Stimulated activated CD4-positive, alpha-beta T cell treated with anti-CD3 and anti-CD28 coated beads, TNF-alpha, amount 100 ng/mL, for 24 hours (primary cell): Measurements from ENCODE around the gene PBRM1.

Experiments used
- DNase-seq, 3 experiments: peaks; one replicate each; pipeline ENCODE4 v3.0.0-alpha.2; 2020; ENCODE audit warnings: low read depth in 3 of 3

PBRM1 gene

DNA sequence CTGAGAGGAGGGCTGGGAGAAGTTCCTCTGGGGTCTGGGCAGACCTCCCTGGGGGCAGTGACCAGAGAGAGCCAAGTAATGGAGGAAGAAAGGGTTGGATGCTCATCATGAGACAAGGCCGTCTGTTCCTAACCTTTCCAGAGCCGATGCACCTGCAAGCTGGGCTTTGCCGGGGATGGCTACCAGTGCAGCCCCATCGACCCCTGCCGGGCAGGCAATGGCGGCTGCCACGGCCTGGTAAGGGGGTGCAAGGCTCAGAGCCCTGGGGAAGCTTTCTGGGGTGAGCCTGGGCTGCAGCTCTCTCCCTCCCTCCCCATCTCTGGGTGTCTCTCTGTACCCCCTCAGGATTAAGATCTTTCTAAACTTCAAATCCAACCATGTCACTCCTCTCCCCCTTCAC is 174.2 kb downstream of the PBRM1 start:
- DNase-seq: no peak

DNA sequence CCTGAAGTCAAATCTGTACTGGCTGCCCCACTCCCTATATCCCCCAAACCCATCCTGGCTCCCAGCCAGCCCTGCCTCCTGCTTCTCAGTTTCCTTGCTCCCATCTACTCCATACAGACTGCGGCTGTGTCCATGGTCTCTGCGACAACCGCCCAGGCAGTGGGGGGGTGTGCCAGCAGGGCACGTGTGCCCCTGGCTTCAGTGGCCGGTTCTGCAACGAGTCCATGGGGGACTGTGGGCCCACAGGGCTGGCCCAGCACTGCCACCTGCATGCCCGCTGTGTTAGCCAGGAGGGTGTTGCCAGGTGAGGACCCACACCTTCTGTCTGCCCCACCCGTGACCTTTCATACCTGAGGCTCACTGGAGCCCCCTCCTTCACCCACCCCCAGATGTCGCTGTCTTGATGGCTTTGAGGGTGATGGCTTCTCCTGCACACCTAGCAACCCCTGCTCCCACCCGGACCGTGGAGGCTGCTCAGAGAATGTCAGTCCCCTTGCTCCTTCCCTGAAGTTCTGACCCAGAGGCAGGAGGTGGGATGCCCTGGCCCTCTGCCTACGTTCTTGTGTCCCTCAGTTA is 175.9 kb downstream of the PBRM1 start:
- no peak for DNase-seq

DNA sequence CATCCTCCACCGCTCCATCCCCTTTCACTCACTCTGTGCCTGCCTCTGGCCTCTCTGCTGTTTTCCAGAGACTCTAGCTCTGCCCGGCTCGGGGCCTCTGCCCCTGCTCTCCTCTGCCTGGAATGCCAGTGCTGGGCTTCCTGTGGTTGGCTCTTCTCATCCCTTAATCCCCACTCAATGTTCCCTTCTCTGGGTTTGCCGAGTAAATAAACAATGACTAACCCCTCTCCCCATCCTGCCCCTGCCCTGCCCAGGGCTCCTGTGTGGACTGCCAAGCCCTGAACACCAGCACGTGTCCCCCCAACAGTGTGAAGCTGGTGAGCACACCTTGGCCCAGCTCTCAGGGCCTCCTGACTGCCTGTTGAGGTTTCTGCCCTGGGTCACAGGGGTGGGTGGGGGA is 178.4 kb downstream of the PBRM1 start:
- no peak for DNase-seq

DNA sequence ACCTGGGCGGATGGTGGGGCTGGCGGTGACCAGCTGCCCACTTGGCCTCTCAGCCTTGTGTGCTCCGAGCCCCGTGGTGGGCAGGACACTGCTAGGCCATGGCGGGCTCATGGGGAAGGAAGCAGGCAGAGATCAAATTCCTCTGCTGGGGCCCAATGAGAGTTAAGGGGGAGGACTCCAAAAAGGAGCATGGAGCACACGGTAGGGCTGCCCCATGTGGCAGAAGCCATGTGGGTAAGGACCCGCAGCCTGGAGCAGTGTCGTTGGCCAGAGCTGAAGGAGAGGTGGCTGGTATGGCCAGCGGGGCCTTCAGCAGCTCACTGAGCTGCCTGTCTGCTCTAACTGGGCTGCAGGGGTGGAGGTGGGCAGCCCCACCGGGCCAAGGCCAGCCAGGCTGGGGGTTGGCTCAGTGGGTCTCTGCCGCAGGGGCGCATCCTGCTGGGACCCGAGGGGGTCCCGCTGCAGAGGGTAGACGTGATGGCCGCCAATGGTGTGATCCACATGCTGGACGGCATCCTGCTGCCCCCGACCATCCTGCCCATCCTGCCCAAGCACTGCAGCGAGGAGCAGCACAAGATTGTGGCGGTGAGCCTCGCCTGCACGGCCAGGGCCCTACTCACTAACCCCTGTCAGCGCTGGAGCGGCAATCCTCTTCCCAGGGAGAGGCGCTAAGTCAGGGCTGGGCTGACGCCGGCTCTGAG is 179.3 kb downstream of the PBRM1 start:
- DNase-seq: no peak

DNA sequence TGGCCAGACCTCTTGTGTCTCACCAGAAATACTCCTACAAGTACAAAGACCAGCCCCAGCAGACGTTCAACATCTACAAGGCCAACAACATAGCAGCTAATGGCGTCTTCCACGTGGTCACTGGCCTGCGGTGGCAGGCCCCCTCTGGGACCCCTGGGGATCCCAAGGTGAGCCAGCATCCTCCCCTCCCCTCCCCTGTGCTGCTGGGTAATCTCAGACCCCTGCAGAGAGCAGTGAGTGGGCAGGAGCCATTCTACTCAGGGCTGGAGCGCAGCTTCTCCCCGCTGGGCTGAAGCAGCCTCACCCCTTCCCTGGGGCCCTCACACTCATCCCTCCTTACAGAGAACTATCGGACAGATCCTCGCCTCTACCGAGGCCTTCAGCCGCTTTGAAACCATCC is 180.7 kb downstream of the PBRM1 start:
- no peak for DNase-seq

DNA sequence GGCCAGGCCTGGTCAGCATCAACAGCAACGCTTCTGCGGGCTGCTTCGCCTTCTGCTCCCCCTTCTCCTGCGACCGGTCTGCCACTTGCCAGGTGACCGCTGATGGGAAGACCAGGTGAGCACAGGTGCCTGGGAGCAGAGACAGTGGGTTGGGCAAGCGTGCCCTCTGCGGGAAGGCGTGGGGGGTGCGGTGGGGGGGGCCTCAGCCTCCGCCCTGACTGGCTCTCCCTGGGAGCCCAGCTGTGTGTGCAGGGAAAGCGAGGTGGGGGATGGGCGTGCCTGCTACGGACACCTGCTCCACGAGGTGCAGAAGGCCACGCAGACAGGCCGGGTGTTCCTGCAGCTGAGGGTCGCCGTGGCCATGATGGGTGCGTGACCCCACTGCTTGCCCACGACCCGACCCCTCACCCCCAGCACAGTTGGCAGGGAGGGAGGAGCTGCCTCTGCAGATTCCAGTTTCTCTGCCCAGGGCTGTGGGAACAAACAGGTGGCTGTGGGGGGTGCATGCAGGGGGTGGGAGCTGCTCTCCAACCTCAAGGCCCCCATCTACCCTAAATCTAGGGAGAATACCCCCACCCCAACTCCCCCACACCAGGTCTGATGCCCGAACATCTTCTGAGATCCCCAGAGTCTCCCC is 181.8 kb downstream of the PBRM1 start:
- no peak for DNase-seq

DNA sequence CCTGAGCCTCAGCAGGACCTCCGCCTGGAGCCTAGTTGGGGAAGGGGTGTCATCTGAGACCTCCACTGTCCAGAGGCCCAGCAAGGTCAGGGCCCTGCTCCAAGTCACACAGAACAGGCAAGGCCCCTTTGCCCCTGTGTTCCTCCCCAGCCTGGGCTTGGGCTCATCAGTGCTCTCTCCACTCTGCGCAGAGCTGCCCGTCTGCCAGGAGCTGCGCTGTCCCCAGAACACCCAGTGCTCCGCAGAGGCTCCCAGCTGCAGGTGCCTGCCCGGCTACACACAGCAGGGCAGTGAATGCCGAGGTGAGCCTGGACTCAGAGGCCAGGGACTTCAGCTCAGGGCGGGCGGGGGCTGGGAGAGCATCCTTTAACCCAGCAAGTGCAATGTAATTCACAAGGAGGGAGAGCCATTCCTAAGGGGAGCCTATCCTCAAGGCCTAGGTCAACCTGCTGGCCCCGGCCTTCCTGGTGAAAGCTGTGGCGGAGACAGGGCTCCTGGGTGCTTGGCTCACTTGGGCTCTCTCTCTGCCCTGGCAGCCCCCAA is 182.8 kb downstream of the PBRM1 start:
- DNase-seq: no peak

DNA sequence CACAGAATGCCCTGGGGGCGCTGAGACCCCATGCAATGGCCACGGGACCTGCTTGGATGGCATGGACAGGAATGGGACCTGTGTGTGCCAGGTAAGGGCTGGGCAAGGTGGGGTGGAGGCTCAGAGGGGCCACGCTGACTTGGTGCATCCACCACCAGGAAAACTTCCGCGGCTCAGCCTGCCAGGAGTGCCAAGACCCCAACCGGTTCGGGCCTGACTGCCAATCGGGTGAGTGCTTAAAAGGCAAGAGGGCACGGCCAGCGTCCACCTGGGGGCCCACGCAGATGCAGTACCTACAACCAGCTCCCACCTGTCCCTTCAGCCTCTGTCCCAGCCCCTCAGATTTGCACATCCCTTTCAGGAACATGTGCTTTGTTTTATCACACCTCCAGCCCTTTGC is 183.7 kb downstream of the PBRM1 start:
- no peak for DNase-seq

DNA sequence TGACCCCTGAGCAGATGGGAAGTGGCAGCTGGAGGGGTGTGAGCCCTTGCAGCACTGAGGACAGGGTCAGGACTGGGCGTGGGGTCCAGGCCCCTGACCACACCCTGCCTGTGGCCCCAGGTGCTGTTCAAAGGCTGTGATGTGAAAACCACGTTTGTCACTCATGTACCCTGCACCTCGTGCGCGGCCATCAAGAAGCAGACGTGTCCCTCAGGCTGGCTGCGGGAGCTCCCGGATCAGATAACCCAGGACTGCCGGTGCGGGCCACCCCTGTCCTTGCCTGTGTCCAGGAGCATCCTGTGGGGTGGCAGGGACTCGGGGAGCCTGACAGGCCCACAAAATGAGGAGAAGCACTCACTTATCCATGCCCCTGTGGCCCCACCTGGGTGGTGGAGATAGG is 184.7 kb downstream of the PBRM1 start:
- no peak for DNase-seq

DNA sequence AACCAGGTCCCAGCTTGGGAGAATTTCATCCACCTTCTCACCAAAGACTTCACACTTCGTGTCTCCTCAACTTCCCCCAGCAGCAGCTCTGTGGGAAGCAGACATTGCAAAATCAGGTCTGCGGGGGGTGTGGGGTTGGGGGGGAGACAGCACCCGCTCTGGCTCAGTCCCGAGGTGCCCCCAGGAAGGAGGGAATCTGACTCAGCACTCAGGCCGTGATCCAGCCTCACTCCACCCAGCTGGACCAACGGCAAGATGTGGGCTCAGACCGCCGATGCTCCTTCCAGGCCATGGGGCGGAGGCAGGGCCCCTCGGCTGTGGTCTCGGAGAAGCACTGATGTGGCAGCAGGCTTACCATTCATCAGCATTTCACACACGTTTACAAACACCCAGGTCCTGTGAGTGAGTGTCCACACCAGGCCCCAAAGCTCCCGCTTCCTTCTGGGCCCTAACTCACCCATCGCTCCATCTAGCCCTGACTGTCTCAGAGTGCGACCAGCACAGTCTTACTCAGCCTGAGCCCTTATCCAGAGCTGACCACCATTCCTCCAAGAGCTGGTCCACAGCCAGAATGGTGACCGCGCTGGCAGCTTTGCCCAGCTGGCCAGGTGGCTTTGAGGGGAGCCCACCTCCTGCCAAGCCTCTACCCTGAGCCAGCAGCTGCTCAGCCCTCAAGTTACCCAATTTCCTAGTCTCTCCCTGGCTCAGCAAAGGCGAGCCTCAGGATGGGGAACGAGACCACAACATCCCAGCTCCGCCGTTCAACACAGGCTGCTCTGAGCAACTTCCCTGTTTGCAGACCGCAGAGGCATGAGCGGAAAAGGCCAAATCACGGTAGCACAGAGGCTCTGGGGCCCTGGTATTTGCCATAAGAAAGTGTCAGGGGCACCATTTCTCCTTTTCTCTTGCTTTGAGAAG is 187.3 kb downstream of the PBRM1 start:
- DNase-seq: no peak

DNA sequence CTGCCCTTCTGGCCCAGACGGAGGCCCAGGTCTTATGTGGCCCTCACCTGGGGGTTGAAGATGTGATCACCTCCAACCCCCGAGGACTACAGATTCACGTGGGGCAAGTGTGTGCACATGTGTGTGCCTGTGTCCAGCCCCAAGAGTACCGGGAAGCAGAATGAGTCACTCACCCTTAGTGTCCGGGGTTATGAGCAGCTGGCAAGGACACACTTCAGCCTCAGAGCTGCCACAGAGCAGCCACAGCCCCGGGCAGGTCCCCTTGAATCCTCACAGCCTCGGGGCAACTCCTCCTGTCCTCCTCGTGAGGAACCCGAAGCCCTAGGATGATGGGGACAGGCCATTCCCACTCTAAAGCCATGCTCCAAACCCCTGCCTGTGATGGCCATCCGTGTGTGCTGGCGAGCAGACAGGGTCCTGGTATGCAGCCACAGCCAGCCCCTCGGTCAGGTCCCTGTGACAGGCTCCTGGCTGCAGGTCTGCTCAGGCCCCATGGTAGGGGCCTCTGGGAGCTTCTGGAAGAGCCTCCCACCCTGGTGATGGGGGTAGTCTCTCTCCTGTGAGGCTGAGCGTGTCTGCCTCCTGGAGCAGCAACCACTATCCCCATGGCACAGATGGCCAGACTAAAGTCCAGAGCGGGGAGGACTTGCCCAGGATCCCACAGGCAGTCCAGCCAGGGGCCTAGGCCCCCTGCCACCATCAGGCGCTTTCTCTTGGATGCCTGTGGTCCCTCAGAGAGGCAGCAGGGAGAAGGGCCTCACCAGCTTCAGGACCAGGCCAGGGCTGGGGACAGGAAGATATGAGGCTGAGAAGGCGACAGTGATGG is 189.7 kb downstream of the PBRM1 start:
- no peak for DNase-seq
